ENCODE results near the gene PLEKHF1. TPM values are rescaled to one million over a fixed set of nuclear protein-coding genes. Genes with fewer than 3 reads are reported as not detected.

The PLEKHF1 gene
- total and polyA plus RNA-seq, 2 of the 13 experiments (the other 11 are each of a cell fraction or from before 2014, with no cell fraction given), result 2.9 to 3.8 TPM

GRCh38 chr19:29699861-29700260 is 34.6 kb downstream of the PLEKHF1 start (continued):
- no peak for TF ChIP-seq ZNF446 (CRISPR knock-in tag; IDR thresholded peaks at IDR 0.05)

DNA sequence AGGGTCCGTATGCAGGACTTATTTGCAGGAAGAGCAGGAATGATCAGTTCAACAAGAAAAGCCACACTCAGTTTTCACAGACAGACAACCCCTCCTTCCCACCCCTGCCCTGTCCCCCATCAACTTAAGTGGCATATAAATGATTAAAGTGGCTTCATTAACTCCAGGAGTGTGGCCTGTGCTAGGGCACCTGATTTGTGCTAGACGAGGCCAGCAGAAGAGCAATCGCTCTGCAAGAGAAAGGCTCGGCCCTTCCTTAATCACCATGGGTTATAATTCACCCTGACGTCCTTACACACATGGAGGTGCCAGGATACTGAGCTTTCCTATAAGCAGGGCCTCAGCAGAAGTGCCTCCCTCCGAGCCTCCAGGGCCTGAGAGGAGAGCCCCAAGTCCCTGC is 35.2 kb downstream of the PLEKHF1 start:
- no peak overlapping the region for H3K27ac ChIP-seq (ENCODE audit: extremely low read length, insufficient read depth, low read length)
- H3K27me3 ChIP-seq (ENCODE audit: control insufficient read depth in 1 of 2, insufficient read depth in 2 of 2, low read length in 2 of 2), result no peaks in the 10 kb centered on the region
- TF ChIP-seq TCF7L2 (IDR thresholded peaks at IDR 0.05; ENCODE audit: low read depth, low read length) (no peak), POLR2G (IDR thresholded peaks at IDR 0.05; ENCODE audit: low read depth, low read length) (0 out of 2 replicates have a peak, but pooled peaks have one; percentile 37)
- no peak for DNase-seq (ENCODE audit: low spot score)
- H3K9ac ChIP-seq (ENCODE audit: insufficient read depth, low read depth, low read length), result no peak overlapping the region
- no peaks in the 10 kb centered on the region for H3K79me2 ChIP-seq (ENCODE audit: insufficient read depth, low read length)
- H3K9me3 ChIP-seq (ENCODE audit: low read length), result no peaks in the 10 kb centered on the region
- no peak overlapping the region for H2AFZ ChIP-seq (ENCODE audit: low read length)
- CTCF ChIA-PET (ENCODE audit: low intra/inter-chr PET ratio, low total read pairs), result no interaction called here
- no peak for ATAC-seq
- intact Hi-C loops (cut with micrococcal nuclease; ENCODE audit: unreplicated experiment), result no loop called here
- H4K20me1 ChIP-seq (ENCODE audit: insufficient read depth, low read length), result no peaks in the 10 kb centered on the region
- no TSS peak for BruUV-seq (replicated peaks)
- H3K4me2 ChIP-seq (ENCODE audit: low read depth, low read length), result no peak overlapping the region
- WGBS (ENCODE audit: low lambda C conversion rate), result 92% methylated on average over 6 of the region's 6 CpGs
- no peak overlapping the region for H3K4me3 ChIP-seq (replicated peaks in 1 of 3; ENCODE audit: insufficient read depth in 1 of 3, low read depth in 2 of 3, low read length in 3 of 3)
- POLR2A ChIA-PET, result no interaction called here
- in situ Hi-C loops (cut with HindIII; ENCODE audit: extremely low pct_ligation_motif_present, low pct_unique_long_range_greater_than_20kb), result no loop called here
- 0 out of 2 replicates have a peak, but pooled peaks cover 4% of the 10 kb centered on the region for H3K4me1 ChIP-seq (ENCODE audit: insufficient read depth, low read length)
- H3K36me3 ChIP-seq (replicated peaks in 1 of 2; ENCODE audit: control insufficient read depth in 1 of 2, insufficient read depth in 2 of 2, low read length in 2 of 2), result peaks cover 0 to 13% of the 10 kb centered on the region in 2 experiments; a peak in 2 of 5 replicates
- FAIRE-seq, result no peak

DNA sequence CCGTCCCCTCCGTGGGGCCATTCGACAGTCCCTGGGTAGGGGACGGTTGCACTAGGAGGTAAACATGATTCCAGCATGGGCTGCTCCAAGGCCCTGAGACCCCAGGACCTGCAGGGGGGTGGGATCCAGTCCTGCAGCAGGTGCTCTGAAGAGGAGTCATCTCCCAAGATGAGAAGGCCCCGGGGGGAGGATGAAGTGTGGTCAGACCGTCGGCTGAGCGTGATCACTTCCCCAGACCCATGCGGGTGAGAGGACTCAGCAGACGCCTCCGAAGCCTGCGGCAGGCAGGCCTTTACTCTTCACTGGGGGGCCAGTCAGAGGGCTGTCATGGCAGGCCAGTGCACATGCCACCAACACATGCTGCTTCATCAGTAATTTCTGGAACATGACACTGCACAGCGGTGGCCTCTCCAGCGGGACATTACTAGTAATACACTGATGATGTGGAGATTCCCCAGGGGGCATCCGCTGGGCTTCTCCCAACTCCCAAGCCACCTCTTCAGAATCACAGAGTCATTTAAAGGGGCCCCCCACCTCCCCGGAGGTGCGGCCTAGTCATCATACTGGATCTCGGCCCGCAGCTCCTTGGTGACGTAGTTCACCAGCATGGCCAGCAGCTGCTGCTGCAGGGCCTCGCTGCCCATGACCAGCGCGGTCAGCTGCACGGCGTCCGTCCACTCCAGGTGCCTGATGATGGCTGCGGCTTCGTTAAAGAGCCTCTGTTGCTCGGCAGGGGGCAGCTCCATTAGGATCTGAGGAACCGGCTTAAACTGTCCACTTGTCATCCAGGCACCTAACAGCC is 37.1 kb downstream of the PLEKHF1 start:
- DNase-seq (ENCODE audit: low spot score), result no peak
- Histone ChIP-seq H4K20me1 (ENCODE audit: insufficient read depth, low read length) (no peaks in the 10 kb centered on the region), H3K79me2 (ENCODE audit: insufficient read depth, low read length) (no peaks in the 10 kb centered on the region), H3K4me2 (ENCODE audit: low read depth, low read length) (no peak overlapping the region), H3K27me3 (ENCODE audit: control insufficient read depth in 1 of 2, insufficient read depth in 2 of 2, low read length in 2 of 2) (no peaks in the 10 kb centered on the region), H3K4me3 (replicated peaks in 1 of 3; ENCODE audit: insufficient read depth in 1 of 3, low read depth in 2 of 3, low read length in 3 of 3) (no peak overlapping the region), H3K4me1 (ENCODE audit: insufficient read depth, low read length) (peaks cover 15% of the 10 kb centered on the region), H3K27ac (ENCODE audit: extremely low read length, insufficient read depth, low read length) (no peak overlapping the region), H3K36me3 (replicated peaks in 1 of 2; ENCODE audit: control insufficient read depth in 1 of 2, insufficient read depth in 2 of 2, low read length in 2 of 2) (peaks cover 2 to 28% of the 10 kb centered on the region in 2 experiments; a peak in 3 of 5 replicates), H3K9ac (ENCODE audit: insufficient read depth, low read depth, low read length) (no peak overlapping the region), H2AFZ (ENCODE audit: low read length) (no peak overlapping the region), H3K9me3 (ENCODE audit: low read length) (no peaks in the 10 kb centered on the region)
- BruUV-seq (replicated peaks), result no TSS peak
- ATAC-seq, result no peak
- intact Hi-C loops (cut with micrococcal nuclease; ENCODE audit: unreplicated experiment) (no loop called here), in situ Hi-C loops (cut with HindIII; ENCODE audit: extremely low pct_ligation_motif_present, low pct_unique_long_range_greater_than_20kb) (no loop called here)
- WGBS (ENCODE audit: low lambda C conversion rate), result 95% methylated on average over 22 of the region's 30 CpGs
- TF ChIP-seq TEAD3 (CRISPR knock-in tag; optimal IDR thresholded peaks at IDR 0.05; ENCODE audit: borderline replicate concordance), result no peak
- peak; percentile 35 for TF ChIP-seq AGO2 (optimal IDR thresholded peaks at IDR 0.05; ENCODE audit: low read depth, low read length)
- CTCF ChIA-PET (ENCODE audit: low intra/inter-chr PET ratio, low total read pairs), result no interaction called here
- no peak for FAIRE-seq
- POLR2A ChIA-PET, result interaction anchor here (0.9 kb wide), 1 partner anchor 14 kb away, joined by 4 read pairs; no protein-coding TSS in a partner anchor
